ENCODE results near the gene CDH13.

CDH13 gene

GRCh38 chr16:83010776-83011720 lies 384.3 kb downstream of the CDH13 start:
- no peak for DNase-seq

GRCh38 chr16:83011939-83012338 lies 385.2 kb downstream of the CDH13 start:
- no peak for DNase-seq

- DNase-seq = no peak
These were observed 386.3 kb downstream of the CDH13 start for GRCh38 chr16:83013071-83013470.

DNA sequence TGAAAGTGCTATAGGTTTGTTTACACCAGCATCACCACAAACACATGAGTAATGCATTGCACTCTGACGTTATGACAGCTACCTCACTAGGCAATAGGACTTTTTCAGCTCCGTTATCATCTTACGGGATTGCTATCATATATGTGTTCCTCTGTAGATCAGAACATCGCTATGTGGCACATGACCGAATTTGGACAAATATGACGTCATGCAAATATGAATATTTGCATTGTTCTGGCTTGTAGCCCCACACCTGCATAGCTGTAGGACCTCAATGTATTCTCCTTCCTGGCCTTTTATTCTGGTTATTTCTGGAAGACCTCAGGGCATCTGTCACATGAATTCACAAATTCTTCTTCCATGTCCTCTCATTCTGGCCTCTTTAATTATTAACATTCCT lies 393.2 kb downstream of the CDH13 start:
- no peak for DNase-seq

- DNase-seq = no peak
These were observed 394.3 kb downstream of the CDH13 start for GRCh38 chr16:83021045-83021444.

GRCh38 chr16:83021746-83022145 lies 395.0 kb downstream of the CDH13 start:
- no peak for DNase-seq

DNA sequence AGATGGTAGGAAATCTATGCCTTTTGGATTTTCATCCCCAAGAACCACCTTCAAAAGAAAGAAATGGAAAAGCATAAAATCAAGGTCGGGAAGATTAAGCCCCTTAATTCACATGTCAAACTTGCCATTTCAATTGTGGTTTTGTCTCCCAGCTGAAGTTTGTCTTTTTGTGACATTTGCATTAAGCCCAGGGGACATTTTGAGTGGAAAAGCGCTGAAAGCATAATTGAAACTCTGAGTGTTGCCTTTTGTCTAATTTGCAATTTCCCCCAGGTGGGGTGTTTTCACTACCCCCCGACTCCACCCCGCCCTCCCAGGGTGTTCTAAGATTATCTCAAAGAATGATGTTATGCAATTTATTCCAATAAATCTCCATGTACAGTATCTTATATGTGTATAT lies 396.2 kb downstream of the CDH13 start:
- no peak for DNase-seq

DNA sequence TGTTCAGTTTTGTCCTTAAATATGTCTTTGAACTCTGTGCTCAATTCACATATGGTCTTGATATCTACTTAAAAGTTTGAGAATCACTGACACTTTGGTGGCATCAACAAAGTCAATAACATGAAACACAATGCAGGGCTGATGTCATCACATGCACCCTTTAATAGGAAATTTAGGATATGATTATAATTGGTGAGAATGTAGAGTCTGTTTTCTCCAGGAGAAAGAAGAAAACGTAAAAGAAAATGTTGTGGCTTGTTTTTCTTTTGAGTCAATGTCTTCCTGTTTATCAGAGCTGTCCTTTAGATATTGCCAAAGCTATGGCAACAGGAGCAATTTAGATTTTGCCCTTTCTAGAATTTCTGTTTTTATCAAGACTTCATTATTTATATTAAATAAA lies 396.9 kb downstream of the CDH13 start:
- DNase-seq = no peak

GRCh38 chr16:83027973-83028372 lies 401.2 kb downstream of the CDH13 start:
- DNase-seq = no peak

GRCh38 chr16:83029467-83029866 lies 402.7 kb downstream of the CDH13 start:
- DNase-seq = no peak

GRCh38 chr16:83031524-83031923 lies 404.8 kb downstream of the CDH13 start:
- no peak for DNase-seq

DNA sequence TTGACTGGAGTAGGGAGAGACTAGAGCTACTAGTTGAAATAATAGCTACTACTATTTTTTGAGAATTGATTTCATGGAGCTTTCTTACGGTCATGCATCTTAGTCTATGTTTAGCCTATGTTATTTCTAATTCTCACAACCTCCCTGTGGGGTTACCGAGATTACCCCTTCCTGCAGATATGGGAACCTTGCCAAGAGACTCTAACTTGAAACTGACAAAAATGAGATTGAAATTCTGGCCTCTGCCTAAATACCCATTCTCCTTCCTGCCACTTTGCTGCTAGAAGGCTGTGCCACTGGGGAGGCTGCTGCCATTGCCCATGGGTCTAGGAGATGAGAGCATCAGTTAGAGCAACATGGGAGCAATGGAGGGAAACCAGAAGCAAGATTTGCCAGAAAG lies 410.3 kb downstream of the CDH13 start:
- DNase-seq = no peak

- no peak for DNase-seq
These were observed 411.1 kb downstream of the CDH13 start for GRCh38 chr16:83037884-83038283.

GRCh38 chr16:83040174-83040573 lies 413.4 kb downstream of the CDH13 start:
- DNase-seq = no peak

- no peak for DNase-seq
These were observed 417.8 kb downstream of the CDH13 start for GRCh38 chr16:83044589-83044988.

- DNase-seq = no peak
These were observed 419.0 kb downstream of the CDH13 start for GRCh38 chr16:83045790-83046189.

DNA sequence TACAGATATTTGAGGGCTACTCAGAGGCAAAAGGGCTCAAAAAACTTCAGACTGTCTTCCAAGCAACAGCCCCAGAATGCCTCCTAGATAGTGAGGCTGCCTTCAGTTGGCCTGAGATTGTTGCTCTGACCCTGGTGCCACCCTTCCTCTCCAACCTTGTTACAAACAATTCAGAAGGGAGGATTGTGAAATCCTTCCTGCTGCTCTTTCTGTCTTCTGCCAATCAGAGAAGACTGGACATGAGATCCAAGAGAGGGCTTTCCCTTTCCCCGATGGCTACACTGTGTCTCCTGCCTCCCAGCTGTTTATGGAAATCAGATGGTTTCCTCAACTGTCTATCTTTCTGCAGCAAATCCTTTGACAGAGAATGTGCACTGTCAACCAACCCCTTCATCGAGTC lies 419.9 kb downstream of the CDH13 start:
- DNase-seq = peak; percentile 12

DNA sequence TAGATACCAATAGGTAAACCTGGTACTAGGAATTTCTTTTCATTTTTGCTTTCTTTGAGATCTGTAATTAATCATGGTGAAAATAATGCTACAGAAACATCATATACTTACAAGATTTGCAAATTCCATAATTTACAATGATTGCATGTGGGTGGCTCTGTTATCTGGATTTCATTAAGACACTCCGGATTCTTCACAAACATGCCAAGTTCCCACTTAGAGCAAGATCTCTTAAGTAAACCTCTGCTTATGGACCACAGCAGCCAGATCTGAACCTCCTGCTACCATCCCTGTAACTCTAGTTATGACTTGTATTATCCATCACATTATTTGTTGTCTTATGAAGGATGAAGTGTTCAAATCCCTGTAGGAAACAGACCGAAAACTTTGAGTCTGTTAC lies 424.7 kb downstream of the CDH13 start:
- DNase-seq = no peak

GRCh38 chr16:83054283-83054682 lies 427.5 kb downstream of the CDH13 start:
- DNase-seq = no peak

- DNase-seq = peak; percentile 26
These were observed 431.6 kb downstream of the CDH13 start for GRCh38 chr16:83058376-83058775.

DNA sequence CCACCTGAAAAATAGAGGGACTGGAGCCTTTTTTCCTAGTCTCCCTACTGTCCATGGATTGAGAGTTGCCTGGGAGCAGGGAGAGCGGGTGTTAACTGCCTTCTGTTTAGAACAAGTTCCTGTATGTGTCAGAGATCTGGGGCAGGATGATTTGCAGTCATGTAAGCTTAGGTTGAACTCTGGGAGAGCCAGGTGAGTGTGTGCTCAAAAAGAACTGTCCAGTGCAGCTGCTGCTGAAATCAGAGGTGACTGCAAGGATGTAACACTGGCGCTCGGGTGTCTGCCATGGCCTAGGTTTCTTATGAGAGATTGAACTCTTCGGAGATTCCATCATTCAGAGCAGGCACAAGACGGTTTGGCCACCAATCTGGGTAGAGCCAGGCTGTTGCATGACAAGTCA lies 432.5 kb downstream of the CDH13 start:
- DNase-seq = no peak

DNA sequence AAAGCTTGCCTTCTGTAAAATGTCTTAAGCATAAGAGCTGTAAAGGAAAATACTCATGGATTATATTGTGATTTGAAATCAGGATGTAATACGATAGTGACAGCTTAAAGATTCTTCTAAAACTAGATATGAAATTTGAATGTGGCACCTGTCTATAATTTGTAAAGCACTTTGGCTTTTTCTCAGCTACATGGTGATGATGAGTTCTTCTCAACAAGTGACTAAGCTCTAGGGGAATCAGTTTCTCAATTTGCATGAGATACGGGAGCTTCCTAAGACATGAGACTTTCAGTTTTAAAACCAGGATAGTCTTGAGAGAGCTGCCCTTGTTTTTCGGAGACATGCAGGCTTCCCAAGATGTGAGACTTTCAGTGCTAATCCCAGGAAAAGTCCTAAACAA lies 439.2 kb downstream of the CDH13 start:
- DNase-seq = no peak

GRCh38 chr16:83066881-83067280 lies 440.1 kb downstream of the CDH13 start:
- DNase-seq = no peak

DNA sequence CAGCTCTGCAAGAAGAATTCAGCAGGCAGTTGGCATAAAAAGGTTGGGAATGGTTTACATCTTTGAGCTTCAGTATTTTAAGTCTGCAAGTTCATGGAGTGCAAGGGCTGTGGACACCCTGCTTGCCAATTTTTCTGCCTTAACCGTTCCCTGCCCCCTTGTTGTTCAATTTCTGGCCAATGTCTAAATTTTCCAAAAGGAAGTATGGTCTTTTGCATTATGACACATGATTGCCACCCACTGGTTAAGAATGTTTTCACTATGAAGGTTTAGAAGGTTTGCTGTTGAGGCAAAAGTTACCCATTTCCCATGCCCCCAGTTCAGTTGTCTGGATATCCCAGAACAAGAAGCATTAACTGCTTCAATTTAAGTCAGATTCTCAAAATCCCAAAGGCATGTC lies 441.9 kb downstream of the CDH13 start:
- DNase-seq = peak; percentile 9

Data from MV-4-11 (cell line).